Measurements from ENCODE around the gene CAPS2. TPM values are rescaled to one million over a fixed set of nuclear protein-coding genes. Genes with fewer than 3 reads are reported as not detected.

Gene CAPS2
- total and polyA plus RNA-seq, 9 of the 15 experiments (the other 6 are each of a cell fraction or from before 2014, with no cell fraction given) = 0.10 to 0.82 (median 0.47) TPM; not detected in 1

- no peak for TF ChIP-seq USF2 (CRISPR knock-in tag; IDR thresholded peaks at IDR 0.05)
- peak in 1 of 2 experiments; percentile 74; a peak in 2 of 4 replicates for TF ChIP-seq MAZ (CRISPR knock-in tag; conservative IDR thresholded peaks at IDR 0.05 in 1 of 2, IDR thresholded peaks at IDR 0.05 in 1 of 2)
- peak; percentile 99 for TF ChIP-seq ZBTB1 (CRISPR knock-in tag; IDR thresholded peaks at IDR 0.05; ENCODE audit: borderline replicate concordance, low read depth)
- TF ChIP-seq POLR2A (conservative IDR thresholded peaks at IDR 0.05) = no peak
- peak; percentile 32; the same call in 1 of the 2 replicates for TF ChIP-seq TARDBP (IDR thresholded peaks at IDR 0.05)
- no peak for TF ChIP-seq PURB (CRISPR knock-in tag; IDR thresholded peaks at IDR 0.05; ENCODE audit: low read depth)
- TF ChIP-seq ZNF408 (CRISPR knock-in tag; IDR thresholded peaks at IDR 0.05; ENCODE audit: low read depth) = no peak
- TF ChIP-seq COPS2 (conservative IDR thresholded peaks at IDR 0.05) = no peak
- no peak for TF ChIP-seq ZNF584 (CRISPR knock-in tag; IDR thresholded peaks at IDR 0.05; ENCODE audit: low read depth)
- TF ChIP-seq HDAC1 (IDR thresholded peaks at IDR 0.05) = peak in 1 of 2 experiments; percentile 56; a peak in 1 of 4 replicates
- TF ChIP-seq MTA2 (IDR thresholded peaks at IDR 0.05; ENCODE audit: low read depth) = no peak
- no peak for TF ChIP-seq U2AF2 (optimal IDR thresholded peaks at IDR 0.05; ENCODE audit: low read depth, low read length)
- TF ChIP-seq L3MBTL2 (IDR thresholded peaks at IDR 0.05) = peak; percentile 51; the same call in 1 of the 2 replicates
- peak; percentile 40; the same call in 1 of the 2 replicates for TF ChIP-seq NCOR1 (IDR thresholded peaks at IDR 0.05)
- no peak for TF ChIP-seq MGA (IDR thresholded peaks at IDR 0.05)
- TF ChIP-seq GTF2A2 (tag; IDR thresholded peaks at IDR 0.05) = no peak
Observed at GRCh38 chr12:75329918-75330826, at the start of gene CAPS2 (continued).
